G401.6 (cell line): ENCODE measurements around the gene CHST2.
"Not testable (repeated sequence)": the region's sequence is repeated elsewhere in the genome, so short reads cannot be mapped to it uniquely, and the experiment has no call there.

Experiments
- FAIRE-seq: peaks from 2 replicates; lab custom pipeline; 2012; peaks lifted over from hg19 to GRCh38; lab: Jason Lieb, UNC

The CHST2 gene

GRCh38 chr3:143132246-143132980 is 12.8 kb downstream of the CHST2 start:
- FAIRE-seq = no peak

- FAIRE-seq = no peak
Observed at GRCh38 chr3:143134471-143134870, 14.9 kb downstream of the CHST2 start.

GRCh38 chr3:143135150-143135549 is 15.6 kb downstream of the CHST2 start:
- FAIRE-seq = no peak

- FAIRE-seq = no peak
Observed at GRCh38 chr3:143137435-143138036, 18.0 kb downstream of the CHST2 start.

- no peak for FAIRE-seq
Observed at GRCh38 chr3:143138953-143139352, 19.4 kb downstream of the CHST2 start.

- no peak for FAIRE-seq
Observed at GRCh38 chr3:143139762-143140161, 20.2 kb downstream of the CHST2 start.

GRCh38 chr3:143140550-143140949 is 21.0 kb downstream of the CHST2 start:
- no peak for FAIRE-seq

- no peak for FAIRE-seq
Observed at GRCh38 chr3:143142354-143142753, 22.8 kb downstream of the CHST2 start.

GRCh38 chr3:143145906-143146305 is 26.3 kb downstream of the CHST2 start:
- FAIRE-seq = no peak

- no peak for FAIRE-seq
Observed at GRCh38 chr3:143146486-143147274, 27.1 kb downstream of the CHST2 start.

GRCh38 chr3:143147707-143148106 is 28.1 kb downstream of the CHST2 start:
- no peak for FAIRE-seq

- FAIRE-seq = no peak
Observed at GRCh38 chr3:143150071-143150470, 30.5 kb downstream of the CHST2 start.

- no peak for FAIRE-seq
Observed at GRCh38 chr3:143151004-143151731, 31.6 kb downstream of the CHST2 start.

- FAIRE-seq = no peak
Observed at GRCh38 chr3:143152043-143152442, 32.5 kb downstream of the CHST2 start.

GRCh38 chr3:143155756-143156155 is 36.2 kb downstream of the CHST2 start:
- no peak for FAIRE-seq

- no peak for FAIRE-seq
Observed at GRCh38 chr3:143158014-143158988, 38.7 kb downstream of the CHST2 start.

- FAIRE-seq = no peak
Observed at GRCh38 chr3:143160437-143160836, 40.9 kb downstream of the CHST2 start.

- FAIRE-seq = no peak
Observed at GRCh38 chr3:143163562-143164100, 44.1 kb downstream of the CHST2 start.

- FAIRE-seq = no peak
Observed at GRCh38 chr3:143165211-143165610, 45.6 kb downstream of the CHST2 start.

- not testable (repeated sequence) for FAIRE-seq
Observed at GRCh38 chr3:143165612-143166285, 46.2 kb downstream of the CHST2 start.
